Hepatocyte (in vitro differentiated cells): ENCODE data around the gene CPHXL. TPM values are rescaled to one million over a fixed set of nuclear protein-coding genes. Genes with fewer than 3 reads are reported as not detected.

ENCODE experiments used
- DNase-seq: peaks from one replicate; pipeline ENCODE4 v3.0.0-alpha.2; 2016; ENCODE audit warnings: low spot score
- H2AFZ ChIP-seq: fragments of 200-600 bp; sonication (generic); 2 replicates; pipeline ENCODE4 v1.6.0; 2016; ENCODE audit warnings: antibody characterized with exemption, mild to moderate bottlenecking
- H3K27ac ChIP-seq: fragments of 200-600 bp; sonication (generic); 2 replicates; pipeline ENCODE4 v1.5.1; 2016; ENCODE audit warnings: mild to moderate bottlenecking
- H3K27me3 ChIP-seq: fragments of 200-600 bp; sonication (generic); 2 replicates; pipeline ENCODE4 v1.6.1; 2016
- H3K36me3 ChIP-seq: fragments of 200-600 bp; sonication (generic); replicated peaks from 2 replicates; pipeline ENCODE4 v1.5.1; 2016; ENCODE audit warnings: low read depth; ENCODE audit not compliant: insufficient read depth
- H3K4me1 ChIP-seq: fragments of 200-600 bp; sonication (generic); 2 replicates; pipeline ENCODE4 v1.5.1; 2016; ENCODE audit warnings: mild to moderate bottlenecking, moderate library complexity; ENCODE audit not compliant: insufficient read depth
- H3K4me2 ChIP-seq: fragments of 200-600 bp; sonication (generic); 2 replicates; pipeline ENCODE4 v1.6.0; 2016
- H3K4me3 ChIP-seq: fragments of 200-600 bp; sonication (generic); 2 replicates; pipeline ENCODE4 v1.5.1; 2016; ENCODE audit warnings: mild to moderate bottlenecking
- H3K79me2 ChIP-seq: fragments of 200-600 bp; sonication (generic); 2 replicates; pipeline ENCODE4 v1.6.0; 2017; ENCODE audit warnings: mild to moderate bottlenecking
- H3K9me2 ChIP-seq: fragments of 200-600 bp; sonication (generic); replicated peaks from 2 replicates; pipeline ENCODE4 v1.6.0; 2017; ENCODE audit warnings: mild to moderate bottlenecking; ENCODE audit not compliant: insufficient read depth
- H3K9me3 ChIP-seq: fragments of 200-600 bp; sonication (generic); 2 replicates; pipeline ENCODE4 v1.5.1; 2016; ENCODE audit warnings: low read depth, mild to moderate bottlenecking
- H4K20me1 ChIP-seq: fragments of 200-600 bp; sonication (generic); 2 replicates; pipeline ENCODE4 v1.6.0; 2016; ENCODE audit warnings: mild to moderate bottlenecking; ENCODE audit not compliant: insufficient read depth, poor library complexity, severe bottlenecking
- EZH2 ChIP-seq: fragments of 200-600 bp; sonication (generic); IDR thresholded peaks from 2 replicates; pipeline ENCODE4 v1.6.1; 2016; ENCODE audit warnings: antibody characterized with exemption, mild to moderate bottlenecking, borderline replicate concordance
- EZH2phosphoT487 ChIP-seq: fragments of 200-600 bp; sonication (generic); IDR thresholded peaks from one replicate; pipeline ENCODE4 v1.6.1; 2018; ENCODE audit warnings: antibody characterized with exemption, mild to moderate bottlenecking, low read depth, moderate library complexity; ENCODE audit not compliant: unreplicated experiment, severe bottlenecking
- WGBS: methylation state at CpG from one replicate; pipeline ENCODE4 v1.1.6; 2016; ENCODE audit warnings: low lambda C conversion rate; ENCODE audit errors: missing lambda C conversion rate; 5-methylcytosine and 5-hydroxymethylcytosine counted together
- polyA plus RNA-seq: library from polyadenylated mRNA; unstranded; fragments of >200 nt; fragmentation: Nextera tagmentation; extraction: Ambion mirVana; gene quantifications from 2 replicates; pipeline ENCODE4 v1.2.1, GENCODE V29; 2016
- total RNA-seq: library from RNA; depleted of rRNA; stranded (reverse); fragments of >200 nt; gene quantifications from 2 replicates; pipeline ENCODE4 v1.2.3, GENCODE V29; 2014
- TF ChIP-seq, protein P1 (sequence below): fragments of 200-600 bp; sonication (generic); IDR thresholded peaks from 2 replicates; pipeline ENCODE4 v1.5.1; 2016; ENCODE audit warnings: antibody characterized with exemption, mild to moderate bottlenecking; ENCODE audit not compliant: poor library complexity

CPHXL gene
- total and polyA plus RNA-seq, 2 experiments from 2014 or later: not detected

DNA sequence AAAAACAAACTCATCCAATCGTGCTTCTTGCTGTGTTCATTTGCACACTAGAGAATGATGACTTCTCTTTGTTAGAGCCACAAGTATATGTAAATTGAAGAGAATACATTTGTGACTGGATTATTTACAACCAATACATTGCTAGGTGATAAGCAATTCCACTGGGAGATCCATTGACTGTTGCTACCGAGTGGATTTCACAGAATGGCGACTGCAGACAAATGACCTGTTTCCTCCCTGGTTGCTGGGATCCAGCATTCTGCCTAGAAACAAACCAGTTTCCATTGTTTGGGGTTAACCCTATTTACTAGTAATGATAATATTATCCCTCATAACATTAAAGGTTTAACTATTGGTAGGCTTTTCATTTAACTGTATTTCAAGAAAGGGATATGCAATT is 36.9 kb upstream of the CPHXL start:
- Histone ChIP-seq H3K27me3 (no peaks in the 10 kb centered on the region), H3K4me3 (no peak overlapping the region), H3K4me1 (no peaks in the 10 kb centered on the region), H3K9me2 (no peaks in the 10 kb centered on the region), H4K20me1 (no peaks in the 10 kb centered on the region), H3K36me3 (no peaks in the 10 kb centered on the region), H3K9me3 (no peaks in the 10 kb centered on the region), H3K79me2 (no peaks in the 10 kb centered on the region), H3K27ac (no peak overlapping the region), H3K4me2 (no peak overlapping the region), H2AFZ (no peak overlapping the region)
- TF ChIP-seq EZH2 (no peak), EZH2phosphoT487 (no peak)
- TF ChIP-seq, protein P1, sequence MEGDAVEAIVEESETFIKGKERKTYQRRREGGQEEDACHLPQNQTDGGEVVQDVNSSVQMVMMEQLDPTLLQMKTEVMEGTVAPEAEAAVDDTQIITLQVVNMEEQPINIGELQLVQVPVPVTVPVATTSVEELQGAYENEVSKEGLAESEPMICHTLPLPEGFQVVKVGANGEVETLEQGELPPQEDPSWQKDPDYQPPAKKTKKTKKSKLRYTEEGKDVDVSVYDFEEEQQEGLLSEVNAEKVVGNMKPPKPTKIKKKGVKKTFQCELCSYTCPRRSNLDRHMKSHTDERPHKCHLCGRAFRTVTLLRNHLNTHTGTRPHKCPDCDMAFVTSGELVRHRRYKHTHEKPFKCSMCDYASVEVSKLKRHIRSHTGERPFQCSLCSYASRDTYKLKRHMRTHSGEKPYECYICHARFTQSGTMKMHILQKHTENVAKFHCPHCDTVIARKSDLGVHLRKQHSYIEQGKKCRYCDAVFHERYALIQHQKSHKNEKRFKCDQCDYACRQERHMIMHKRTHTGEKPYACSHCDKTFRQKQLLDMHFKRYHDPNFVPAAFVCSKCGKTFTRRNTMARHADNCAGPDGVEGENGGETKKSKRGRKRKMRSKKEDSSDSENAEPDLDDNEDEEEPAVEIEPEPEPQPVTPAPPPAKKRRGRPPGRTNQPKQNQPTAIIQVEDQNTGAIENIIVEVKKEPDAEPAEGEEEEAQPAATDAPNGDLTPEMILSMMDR: no peak
- no peak for DNase-seq
- 76% methylated on average over 3 of the region's 3 CpGs for WGBS

DNA sequence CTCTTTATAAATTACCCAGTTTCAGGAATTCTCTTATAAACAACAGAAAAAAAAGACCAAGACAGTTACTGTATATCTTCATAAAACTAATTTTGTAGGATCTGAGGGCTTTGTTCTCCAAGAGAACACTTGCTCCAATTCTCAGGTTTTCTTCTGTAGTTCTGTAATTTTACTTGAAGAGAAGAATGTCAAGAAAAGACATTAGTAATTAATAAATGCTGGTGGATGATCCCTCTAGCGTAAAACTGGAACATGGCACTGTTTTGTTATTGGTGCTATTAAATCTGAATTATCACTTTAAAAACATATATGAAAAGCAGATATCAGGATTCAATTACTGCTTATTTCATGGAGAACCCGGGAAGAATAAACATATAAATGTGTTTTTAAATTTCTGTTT is 36.5 kb upstream of the CPHXL start:
- DNase-seq: no peak
- H3K79me2 ChIP-seq: no peaks in the 10 kb centered on the region
- H3K4me1 ChIP-seq: no peaks in the 10 kb centered on the region
- no peak overlapping the region for H2AFZ ChIP-seq
- no peaks in the 10 kb centered on the region for H3K36me3 ChIP-seq
- TF ChIP-seq EZH2 (no peak), EZH2phosphoT487 (no peak)
- TF ChIP-seq, protein P1: no peak
- H3K4me2 ChIP-seq: no peak overlapping the region
- no peak overlapping the region for H3K27ac ChIP-seq
- no peaks in the 10 kb centered on the region for H4K20me1 ChIP-seq
- H3K27me3 ChIP-seq: no peaks in the 10 kb centered on the region
- no peaks in the 10 kb centered on the region for H3K9me3 ChIP-seq
- no peak overlapping the region for H3K4me3 ChIP-seq
- WGBS: 83% methylated on average over 2 of the region's 2 CpGs
- H3K9me2 ChIP-seq: no peaks in the 10 kb centered on the region

DNA sequence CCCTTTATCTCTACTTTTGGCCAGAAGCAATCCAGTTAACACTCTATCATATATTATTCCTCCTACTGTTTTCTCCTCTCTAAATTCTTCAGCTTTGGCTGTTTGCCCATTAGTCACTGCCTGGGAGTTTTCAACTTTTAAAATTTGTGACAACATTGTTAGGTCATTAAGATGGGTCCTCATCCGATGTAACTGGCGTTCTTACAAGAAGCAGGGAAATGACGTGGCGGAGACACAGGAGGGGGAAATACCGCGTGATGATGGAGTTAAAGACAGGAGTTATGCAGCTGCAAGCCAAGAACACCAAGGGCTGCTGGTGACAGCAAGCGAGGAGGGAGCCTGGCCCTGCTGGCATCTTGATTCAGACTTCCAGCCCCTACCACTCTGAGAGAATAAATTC is 34.8 kb upstream of the CPHXL start:
- WGBS: 83% methylated on average over 7 of the region's 7 CpGs

More for the DNA sequence above, 34.8 kb upstream of the CPHXL start:
- H3K9me3 ChIP-seq: no peaks in the 10 kb centered on the region
- no peak overlapping the region for H3K4me3 ChIP-seq
- H3K4me2 ChIP-seq: no peak overlapping the region
- no peaks in the 10 kb centered on the region for H3K4me1 ChIP-seq
- H2AFZ ChIP-seq: no peak overlapping the region
- no peaks in the 10 kb centered on the region for H3K9me2 ChIP-seq
- no peak overlapping the region for H3K27ac ChIP-seq
- no peak for DNase-seq
- no peak for TF ChIP-seq EZH2
- TF ChIP-seq, protein P1: no peak
- TF ChIP-seq EZH2phosphoT487: no peak
- H3K36me3 ChIP-seq: no peaks in the 10 kb centered on the region
- H3K27me3 ChIP-seq: no peaks in the 10 kb centered on the region
- no peaks in the 10 kb centered on the region for H3K79me2 ChIP-seq
- no peaks in the 10 kb centered on the region for H4K20me1 ChIP-seq
